Mesendoderm (in vitro differentiated cells): Measurements from ENCODE around the gene KRTAP5-6.
"Not testable (repeated sequence)": the region's sequence is repeated elsewhere in the genome, so short reads cannot be mapped to it uniquely, and the experiment has no call there.

Experiments used
- DNase-seq: peaks from one replicate; pipeline ENCODE4 v3.0.0; 2013
- H2AK5ac ChIP-seq: 2 replicates; pipeline ENCODE4 v1.6.1; 2013; ENCODE audit warnings: low read length, inconsistent platforms
- H2BK120ac ChIP-seq: 2 replicates; pipeline ENCODE4 v1.6.1; 2013; ENCODE audit warnings: low read depth, mild to moderate bottlenecking, low read length, moderate library complexity, mixed read lengths
- H2BK15ac ChIP-seq: replicated peaks from 2 replicates; pipeline ENCODE4 v1.6.1; 2013; ENCODE audit warnings: low read depth, mild to moderate bottlenecking, moderate library complexity
- H2BK5ac ChIP-seq: 2 replicates; pipeline ENCODE4 v1.6.1; 2013; ENCODE audit warnings: low read length, inconsistent platforms
- H3K18ac ChIP-seq: 2 replicates; pipeline ENCODE4 v1.6.1; 2013; ENCODE audit warnings: mild to moderate bottlenecking, low read length, mixed read lengths
- H3K23ac ChIP-seq: one replicate; pipeline ENCODE4 v1.6.1; 2013; ENCODE audit warnings: low read length
- H3K27ac ChIP-seq: 2 replicates; pipeline ENCODE4 v1.5.1; 2013; ENCODE audit warnings: low read depth, mild to moderate bottlenecking, inconsistent platforms, low read length, moderate library complexity
- H3K27me3 ChIP-seq: 2 replicates; pipeline ENCODE4 v1.6.1; 2013; ENCODE audit warnings: low read length, control low read depth, mild to moderate bottlenecking, inconsistent platforms; ENCODE audit not compliant: insufficient read depth, poor library complexity
- H3K36me3 ChIP-seq: 2 replicates; pipeline ENCODE4 v1.6.1; 2013; ENCODE audit warnings: low read length, inconsistent platforms; ENCODE audit not compliant: control insufficient read depth, insufficient read depth
- H3K4ac ChIP-seq: one replicate; pipeline ENCODE4 v1.6.1; 2013; ENCODE audit warnings: low read depth, mild to moderate bottlenecking, low read length, moderate library complexity
- H3K4me1 ChIP-seq: 2 replicates; pipeline ENCODE4 v1.6.1; 2013; ENCODE audit warnings: low read depth, low read length, inconsistent platforms; ENCODE audit not compliant: control insufficient read depth
- H3K4me2 ChIP-seq: 2 replicates; pipeline ENCODE4 v1.6.1; 2013; ENCODE audit warnings: low read length
- H3K4me3 ChIP-seq: 2 replicates; pipeline ENCODE4 v1.5.1; 2013; ENCODE audit warnings: mild to moderate bottlenecking, low read length
- H3K56ac ChIP-seq: one replicate; pipeline ENCODE4 v1.6.1; 2013; ENCODE audit warnings: low read length
- H3K79me1 ChIP-seq: 2 replicates; pipeline ENCODE4 v1.6.1; 2013; ENCODE audit warnings: low read length, inconsistent platforms
- H3K79me2 ChIP-seq: 2 replicates; pipeline ENCODE4 v1.6.1; 2013; ENCODE audit warnings: mild to moderate bottlenecking, low read length; ENCODE audit not compliant: control insufficient read depth, insufficient read depth
- H3K9ac ChIP-seq: 2 replicates; pipeline ENCODE4 v1.6.1; 2013; ENCODE audit warnings: low read length, inconsistent platforms
- H4K5ac ChIP-seq: one replicate; pipeline ENCODE4 v1.6.1; 2013; ENCODE audit warnings: low read length
- H4K8ac ChIP-seq: one replicate; pipeline ENCODE4 v1.6.1; 2013; ENCODE audit warnings: low read depth, mild to moderate bottlenecking, control low read depth, low read length, moderate library complexity
- WGBS: extraction: QIAGEN DNeasy Blood & Tissue Kit; methylation state at CpG from one replicate; pipeline ENCODE4 v1.1.7; 2013; ENCODE audit warnings: low lambda C conversion rate, missing lambda C conversion rate; ENCODE audit not compliant: insufficient coverage; ENCODE audit errors: extremely low coverage; 5-methylcytosine and 5-hydroxymethylcytosine counted together

The KRTAP5-6 gene

DNA sequence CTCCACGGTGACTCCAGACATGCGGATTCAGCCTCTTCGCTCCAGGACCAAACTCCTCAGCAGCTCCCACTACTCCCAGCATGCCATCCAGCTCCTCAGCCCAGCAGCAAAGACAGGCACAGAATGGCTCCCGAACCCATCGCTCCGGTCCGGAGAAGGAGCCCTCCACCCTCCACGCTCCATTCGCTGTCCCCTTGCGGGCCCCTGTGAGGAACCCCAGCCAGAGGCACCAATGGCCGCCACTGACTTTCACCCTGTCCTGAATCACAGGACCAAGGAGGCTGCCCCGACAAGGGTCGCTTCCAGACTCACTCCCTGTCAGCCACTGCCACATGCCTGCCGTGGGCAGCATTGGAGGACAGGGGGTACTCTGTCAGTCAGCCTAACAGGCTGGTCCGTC is 10.8 kb upstream of the KRTAP5-6 start:
- H2BK120ac ChIP-seq, H3K4me2 ChIP-seq, H4K8ac ChIP-seq, H2AK5ac ChIP-seq, H3K56ac ChIP-seq, DNase-seq, H2BK5ac ChIP-seq, H3K23ac ChIP-seq, H3K36me3 ChIP-seq, H3K9ac ChIP-seq, H3K4ac ChIP-seq, H3K18ac ChIP-seq, H3K27ac ChIP-seq, H3K4me3 ChIP-seq, H4K5ac ChIP-seq, H3K79me1 ChIP-seq, H3K27me3 ChIP-seq, H3K79me2 ChIP-seq, H2BK15ac ChIP-seq, H3K4me1 ChIP-seq: not testable (repeated sequence)
- WGBS = no CpG with 5 or more reads among the region's 15 CpGs

DNA sequence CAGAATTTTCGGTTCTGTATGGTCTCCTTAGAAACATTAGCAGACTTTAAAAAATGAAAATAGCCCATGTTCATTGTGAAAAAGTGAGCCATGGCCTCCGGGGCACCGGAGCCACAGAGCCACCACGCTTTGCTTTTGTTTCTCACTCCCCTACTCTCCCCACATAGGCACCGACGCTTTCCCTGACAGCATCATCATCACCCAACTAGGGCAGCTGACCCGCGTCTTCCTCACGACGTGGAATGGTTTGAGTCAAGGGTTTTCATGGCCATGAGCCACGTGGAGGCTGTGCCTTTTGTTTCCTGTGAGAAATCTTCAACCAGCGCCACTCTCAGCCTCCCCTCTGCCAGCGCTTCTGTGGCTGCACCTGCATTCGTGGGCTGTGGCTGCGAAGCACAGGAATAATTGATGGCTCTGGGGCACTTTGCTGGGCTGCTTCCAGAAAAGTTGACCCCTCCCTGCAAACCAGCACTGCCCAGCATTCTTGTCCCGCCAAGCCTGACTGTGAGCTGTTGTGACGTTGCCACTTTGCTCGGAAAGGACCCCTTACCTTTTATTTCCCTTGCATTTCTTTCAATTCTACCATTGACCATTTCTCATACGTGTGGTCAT is 8.6 kb upstream of the KRTAP5-6 start:
- not testable (repeated sequence) for H3K4me3 ChIP-seq, H3K23ac ChIP-seq, H4K8ac ChIP-seq, H3K56ac ChIP-seq, H2BK5ac ChIP-seq, H3K18ac ChIP-seq, H2BK120ac ChIP-seq, H2BK15ac ChIP-seq, H3K79me2 ChIP-seq, H3K4me2 ChIP-seq, H3K9ac ChIP-seq, H4K5ac ChIP-seq, H3K4me1 ChIP-seq, H3K27me3 ChIP-seq, H3K4ac ChIP-seq, H2AK5ac ChIP-seq, DNase-seq, H3K79me1 ChIP-seq, H3K36me3 ChIP-seq, H3K27ac ChIP-seq
- WGBS = no CpG with 5 or more reads among the region's 19 CpGs

DNA sequence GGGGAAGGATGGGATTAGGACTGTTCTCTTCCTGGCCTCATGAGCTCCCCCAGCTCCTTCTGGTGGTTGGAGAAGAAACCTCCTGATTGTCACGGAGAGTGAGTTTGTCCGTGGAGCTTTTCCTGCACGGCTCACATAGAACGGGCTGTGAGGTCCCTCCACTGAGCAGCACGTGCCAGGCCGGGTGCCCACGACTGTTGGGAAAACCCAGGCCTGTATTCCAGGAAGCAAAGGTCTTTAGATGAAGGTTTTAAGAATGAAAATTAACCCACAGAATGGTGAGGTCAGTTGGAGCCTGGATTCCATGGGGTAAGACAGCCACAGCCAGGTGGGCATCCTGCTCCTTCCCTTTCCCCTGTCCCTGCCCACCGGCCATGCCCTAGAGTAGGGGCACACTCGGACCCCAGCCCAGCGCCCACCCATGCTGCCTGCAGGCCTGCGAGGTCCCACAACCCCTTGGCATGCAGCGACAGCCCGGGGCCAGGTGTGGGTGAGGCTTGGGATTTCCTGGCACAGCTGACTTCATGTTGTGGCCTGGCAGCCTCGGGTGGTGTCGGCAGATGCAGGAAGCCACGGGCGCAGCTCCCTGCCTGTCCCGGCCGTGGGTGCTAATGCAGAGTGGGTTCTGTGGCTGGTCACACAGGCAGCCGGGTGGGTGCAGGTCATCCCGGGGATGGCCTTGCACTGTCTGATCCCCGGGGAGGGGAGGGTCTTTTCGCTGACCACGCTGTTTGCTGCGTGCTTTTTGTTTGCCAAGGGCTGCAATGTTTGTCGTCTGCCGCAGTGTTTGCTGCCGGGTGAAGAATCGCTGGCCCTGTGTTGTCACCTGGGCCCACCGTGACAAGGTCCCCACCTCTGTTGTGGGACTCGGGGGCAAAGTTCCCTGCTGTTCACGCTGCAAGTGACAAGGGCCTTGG is 7.5 kb upstream of the KRTAP5-6 start:
- not testable (repeated sequence) for H4K5ac ChIP-seq, H3K36me3 ChIP-seq, H2BK120ac ChIP-seq, H3K9ac ChIP-seq, H3K4me2 ChIP-seq, H2BK5ac ChIP-seq, H3K18ac ChIP-seq, H3K56ac ChIP-seq, H4K8ac ChIP-seq, H2AK5ac ChIP-seq, H3K27ac ChIP-seq, H3K79me2 ChIP-seq, H3K4me1 ChIP-seq, H3K4me3 ChIP-seq, H3K27me3 ChIP-seq, H3K79me1 ChIP-seq, DNase-seq, H3K4ac ChIP-seq, H2BK15ac ChIP-seq, H3K23ac ChIP-seq
- no CpG with 5 or more reads among the region's 32 CpGs for WGBS

DNA sequence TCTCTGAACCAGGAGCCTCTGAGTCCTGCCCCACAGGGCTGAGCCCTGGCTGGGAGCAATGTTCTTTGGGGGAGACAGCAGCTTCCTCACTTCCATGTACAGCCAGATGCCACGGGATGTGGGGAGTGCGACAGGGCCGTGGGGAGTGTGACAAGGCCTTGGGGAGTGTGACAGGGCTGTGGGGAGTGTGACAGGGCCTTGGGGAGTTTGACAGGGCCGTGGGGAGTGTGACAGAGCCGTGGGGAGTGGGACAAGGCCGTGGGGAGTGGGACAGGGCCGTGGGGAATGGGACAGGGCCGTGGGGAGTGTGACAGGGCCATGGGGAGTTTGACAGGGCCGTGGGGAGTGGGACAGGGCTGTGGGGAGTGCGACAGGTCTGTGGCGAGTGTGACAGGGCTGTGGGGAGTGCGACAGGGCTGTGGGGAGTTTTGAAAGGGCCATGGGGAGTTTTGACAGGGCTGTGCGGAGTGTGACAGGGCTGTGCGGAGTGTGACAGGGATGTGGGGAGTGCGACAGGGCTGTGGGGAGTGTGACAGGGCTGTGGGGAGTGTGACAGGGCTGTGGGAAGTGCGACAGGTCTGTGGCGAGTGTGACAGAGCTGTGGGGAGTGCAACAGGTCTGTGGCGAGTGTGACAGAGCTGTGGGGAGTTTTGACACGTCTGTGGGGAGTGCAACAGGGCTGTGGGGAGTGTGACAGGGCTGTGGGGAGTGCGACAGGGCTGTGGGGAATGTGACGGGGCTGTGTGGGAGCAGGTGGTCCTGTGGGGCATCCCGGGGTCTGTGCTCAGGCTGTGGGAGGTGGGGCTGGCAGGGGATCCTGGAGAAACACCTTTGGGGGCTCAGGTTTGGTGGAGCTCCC is 6.6 kb upstream of the KRTAP5-6 start:
- Histone ChIP-seq H4K5ac (no peak overlapping the region), H3K27me3 (no peaks in the 10 kb centered on the region), H3K56ac (no peak overlapping the region), H3K36me3 (no peaks in the 10 kb centered on the region), H3K27ac (no peak overlapping the region), H3K4me2 (no peak overlapping the region), H3K18ac (no peak overlapping the region), H2AK5ac (no peak overlapping the region), H3K79me1 (no peaks in the 10 kb centered on the region), H3K79me2 (no peaks in the 10 kb centered on the region), H2BK15ac (no peak overlapping the region), H2BK120ac (no peak overlapping the region), H3K9ac (no peak overlapping the region), H3K23ac (no peak overlapping the region), H3K4me3 (no peak overlapping the region), H4K8ac (no peak overlapping the region), H3K4me1 (no peaks in the 10 kb centered on the region), H3K4ac (no peak overlapping the region), H2BK5ac (no peak overlapping the region)
- no peak for DNase-seq
- no CpG with 5 or more reads among the region's 22 CpGs for WGBS

DNA sequence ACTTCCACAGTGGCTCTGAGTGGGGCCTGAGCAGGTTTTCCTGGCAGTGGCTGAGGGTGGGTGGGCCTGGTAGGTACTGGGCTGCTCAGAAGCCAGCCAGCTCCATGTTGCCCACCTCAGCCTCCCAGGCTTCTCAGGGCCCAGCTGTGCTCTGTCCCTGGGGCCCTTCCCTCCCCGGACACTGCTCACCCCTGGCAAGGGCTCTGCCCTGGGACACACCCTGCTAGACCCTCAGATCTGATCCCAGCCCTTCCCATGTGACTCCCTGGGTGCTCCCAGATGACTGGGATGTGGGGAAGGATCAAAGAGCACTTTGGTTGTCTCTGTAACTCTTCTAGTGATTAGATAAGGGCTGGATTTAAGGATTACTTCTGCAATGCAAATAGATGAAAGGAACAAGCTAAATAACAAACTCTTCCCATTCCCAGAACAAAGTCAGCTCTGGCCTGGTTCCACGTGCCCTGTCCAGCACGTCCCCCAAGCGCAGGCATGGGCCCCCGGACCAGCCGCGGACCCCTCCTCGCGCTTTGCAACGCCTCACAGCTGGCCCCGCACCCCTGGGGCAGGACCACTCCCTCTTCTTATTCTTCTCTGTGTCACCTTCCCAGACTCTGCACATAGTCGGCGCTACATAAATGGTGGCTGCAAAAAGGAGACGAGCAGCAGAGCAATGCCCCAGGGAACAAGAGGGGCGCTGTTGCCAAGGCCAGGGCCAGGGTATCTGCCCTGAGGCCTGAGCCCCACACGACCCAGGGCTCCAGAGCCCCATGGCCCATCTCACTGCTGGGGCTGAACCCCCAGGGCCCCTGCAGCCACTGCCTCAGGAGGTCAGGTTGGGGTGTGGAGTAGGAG is 5.7 kb upstream of the KRTAP5-6 start:
- Histone ChIP-seq H3K56ac (no peak overlapping the region), H3K27me3 (no peaks in the 10 kb centered on the region), H3K27ac (no peak overlapping the region), H3K79me1 (no peaks in the 10 kb centered on the region), H4K8ac (no peak overlapping the region), H3K23ac (no peak overlapping the region), H3K79me2 (no peaks in the 10 kb centered on the region), H2BK5ac (no peak overlapping the region), H3K9ac (no peak overlapping the region), H2BK120ac (no peak overlapping the region), H3K18ac (no peak overlapping the region), H3K4me2 (no peak overlapping the region), H3K4ac (no peak overlapping the region), H2BK15ac (no peak overlapping the region), H4K5ac (no peak overlapping the region), H2AK5ac (no peak overlapping the region), H3K4me1 (no peaks in the 10 kb centered on the region), H3K4me3 (no peak overlapping the region), H3K36me3 (no peaks in the 10 kb centered on the region)
- DNase-seq = peak; percentile 47
- WGBS = no CpG with 5 or more reads among the region's 16 CpGs
